ENCODE results near the gene PSMG4.

DNA sequence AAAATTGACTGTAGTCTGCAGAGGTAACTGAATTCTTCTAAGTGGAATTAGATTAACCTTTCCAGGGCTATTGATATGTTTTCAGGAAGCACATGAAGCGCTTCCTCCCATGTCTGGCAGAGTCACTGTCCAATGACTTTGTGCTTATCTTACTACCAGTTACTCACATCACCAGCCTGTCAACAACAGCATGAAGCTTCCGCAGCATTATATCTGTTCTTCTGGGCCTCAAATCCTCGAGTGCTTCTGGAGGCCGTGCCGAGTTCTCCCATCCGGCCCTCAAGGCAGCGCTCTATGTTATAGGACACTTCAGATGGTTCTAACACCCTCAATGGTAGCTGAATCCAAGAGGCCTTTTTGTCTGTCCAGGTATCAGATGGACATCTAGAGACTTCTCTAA, 33.2 kb downstream of the PSMG4 start:
- TF ChIP-seq POLR2AphosphoS5 (IDR thresholded peaks at IDR 0.05; ENCODE audit: insufficient read depth, low read depth, low read length) = no peak
- TF ChIP-seq, protein P1, sequence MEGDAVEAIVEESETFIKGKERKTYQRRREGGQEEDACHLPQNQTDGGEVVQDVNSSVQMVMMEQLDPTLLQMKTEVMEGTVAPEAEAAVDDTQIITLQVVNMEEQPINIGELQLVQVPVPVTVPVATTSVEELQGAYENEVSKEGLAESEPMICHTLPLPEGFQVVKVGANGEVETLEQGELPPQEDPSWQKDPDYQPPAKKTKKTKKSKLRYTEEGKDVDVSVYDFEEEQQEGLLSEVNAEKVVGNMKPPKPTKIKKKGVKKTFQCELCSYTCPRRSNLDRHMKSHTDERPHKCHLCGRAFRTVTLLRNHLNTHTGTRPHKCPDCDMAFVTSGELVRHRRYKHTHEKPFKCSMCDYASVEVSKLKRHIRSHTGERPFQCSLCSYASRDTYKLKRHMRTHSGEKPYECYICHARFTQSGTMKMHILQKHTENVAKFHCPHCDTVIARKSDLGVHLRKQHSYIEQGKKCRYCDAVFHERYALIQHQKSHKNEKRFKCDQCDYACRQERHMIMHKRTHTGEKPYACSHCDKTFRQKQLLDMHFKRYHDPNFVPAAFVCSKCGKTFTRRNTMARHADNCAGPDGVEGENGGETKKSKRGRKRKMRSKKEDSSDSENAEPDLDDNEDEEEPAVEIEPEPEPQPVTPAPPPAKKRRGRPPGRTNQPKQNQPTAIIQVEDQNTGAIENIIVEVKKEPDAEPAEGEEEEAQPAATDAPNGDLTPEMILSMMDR (IDR thresholded peaks at IDR 0.05; ENCODE audit: extremely low read depth in 1 of 2, insufficient read depth in 1 of 2, low read depth in 1 of 2, low read length in 2 of 2) = no peak
